Measurements from ENCODE around the gene FMNL2. TPM values are rescaled to one million over a fixed set of nuclear protein-coding genes. Genes with fewer than 3 reads are reported as not detected.

The FMNL2 gene
- total RNA-seq, 1 donor from 2014 or later, result 12.0 TPM

GRCh38 chr2:152396051-152396511, 61.1 kb downstream of the FMNL2 start:
- no peaks in the 10 kb centered on the region for H3K9me3 ChIP-seq
- no peaks in the 10 kb centered on the region for H3K36me3 ChIP-seq
- DNase-seq (ENCODE audit: low spot score in 2 of 2), result no peak
- intact Hi-C loops (cut with DNase I), result no loop called here
- peaks cover 3 to 19% of the 10 kb centered on the region in 2 donors for H3K4me1 ChIP-seq
- H3K4me3 ChIP-seq, result peak overlapping the region; percentile 10 to 59
- no peaks in the 10 kb centered on the region for H3K27me3 ChIP-seq
- TF ChIP-seq CTCF (IDR thresholded peaks at IDR 0.05), result no peak
- peak overlapping the region; percentile 60 to 82 for H3K27ac ChIP-seq

GRCh38 chr2:152396763-152397162, 61.8 kb downstream of the FMNL2 start:
- H3K36me3 ChIP-seq, result no peaks in the 10 kb centered on the region
- H3K9me3 ChIP-seq, result no peaks in the 10 kb centered on the region
- intact Hi-C loops (cut with DNase I), result no loop called here
- H3K27me3 ChIP-seq, result no peaks in the 10 kb centered on the region
- H3K4me1 ChIP-seq, result peaks cover 7 to 24% of the 10 kb centered on the region in 2 donors
- peak overlapping the region; percentile 60 to 82 for H3K27ac ChIP-seq
- no peak for DNase-seq (ENCODE audit: low spot score in 2 of 2)
- TF ChIP-seq CTCF (IDR thresholded peaks at IDR 0.05), result no peak
- H3K4me3 ChIP-seq, result peak overlapping the region in 1 of 2 donors; percentile 59

GRCh38 chr2:152399003-152399402, 64.0 kb downstream of the FMNL2 start:
- H3K27me3 ChIP-seq, result no peaks in the 10 kb centered on the region
- H3K4me3 ChIP-seq, result no peak overlapping the region
- no peaks in the 10 kb centered on the region for H3K36me3 ChIP-seq
- DNase-seq (ENCODE audit: low spot score in 2 of 2), result no peak
- TF ChIP-seq CTCF (IDR thresholded peaks at IDR 0.05), result no peak
- H3K9me3 ChIP-seq, result no peaks in the 10 kb centered on the region
- H3K4me1 ChIP-seq, result peaks cover 18 to 44% of the 10 kb centered on the region in 2 donors
- intact Hi-C loops (cut with DNase I), result no loop called here
- peak overlapping the region; percentile 31 to 47 for H3K27ac ChIP-seq

- Histone ChIP-seq H3K4me3 (no peak overlapping the region), H3K9me3 (no peaks in the 10 kb centered on the region), H3K4me1 (peaks cover 22 to 53% of the 10 kb centered on the region in 2 donors), H3K36me3 (no peaks in the 10 kb centered on the region), H3K27me3 (no peaks in the 10 kb centered on the region), H3K27ac (peak overlapping the region; percentile 66 to 85)
- no peak for TF ChIP-seq CTCF (IDR thresholded peaks at IDR 0.05)
- intact Hi-C loops (cut with DNase I), result loop anchor here (5.0 kb wide), 1 partner anchor 317 kb away; the partner anchor contains the start of genes ARL6IP6 and PRPF40A
- DNase-seq (ENCODE audit: low spot score in 2 of 2), result no peak
Observed at GRCh38 chr2:152400607-152401214, 65.7 kb downstream of the FMNL2 start.

- intact Hi-C loops (cut with DNase I), result loop anchor here (5.0 kb wide), 1 partner anchor 314 kb away; the partner anchor contains the start of genes ARL6IP6 and PRPF40A
- no peaks in the 10 kb centered on the region for H3K27me3 ChIP-seq
- no peaks in the 10 kb centered on the region for H3K9me3 ChIP-seq
- no peaks in the 10 kb centered on the region for H3K36me3 ChIP-seq
- no peak for TF ChIP-seq CTCF (IDR thresholded peaks at IDR 0.05)
- peaks cover 27 to 68% of the 10 kb centered on the region in 2 donors for H3K4me1 ChIP-seq
- DNase-seq (ENCODE audit: low spot score in 2 of 2), result no peak
- no peak overlapping the region for H3K4me3 ChIP-seq
- H3K27ac ChIP-seq, result peak overlapping the region; percentile 72 to 85
Observed at GRCh38 chr2:152402780-152403759, 68.1 kb downstream of the FMNL2 start.
